LNCAP (cell line): ENCODE results near the gene CORO7.

Source experiments
- CTCF ChIP-seq: fragments of 450-650 bp; IDR thresholded peaks from 2 replicates; pipeline ENCODE4 v1.5.1; 2017; ENCODE audit warnings: mild to moderate bottlenecking

Gene CORO7

GRCh38 chr16:4383591-4384444 is 32.6 kb downstream of the CORO7 start:
- TF ChIP-seq CTCF: no peak

- no peak for TF ChIP-seq CTCF
These were observed 33.5 kb downstream of the CORO7 start for GRCh38 chr16:4382795-4383357.

- no peak for TF ChIP-seq CTCF
These were observed 34.2 kb downstream of the CORO7 start for GRCh38 chr16:4381935-4382794.

GRCh38 chr16:4381072-4381934 is 35.1 kb downstream of the CORO7 start:
- no peak for TF ChIP-seq CTCF

- TF ChIP-seq CTCF: no peak
These were observed 36.0 kb downstream of the CORO7 start for GRCh38 chr16:4380119-4381063.

GRCh38 chr16:4378999-4379690 is 37.3 kb downstream of the CORO7 start:
- TF ChIP-seq CTCF: no peak
